Neural cell (in vitro differentiated cells): Measurements from ENCODE around the gene DGKI.

ENCODE experiments used
- CTCF ChIP-seq: fragments of 450-650 bp; IDR thresholded peaks from 2 replicates; pipeline ENCODE4 v1.5.1; 2014; ENCODE audit warnings: antibody characterized with exemption, mild to moderate bottlenecking, moderate library complexity; ENCODE audit not compliant: poor library complexity, severe bottlenecking
- POLR2AphosphoS5 ChIP-seq: IDR thresholded peaks from 2 replicates; pipeline ENCODE4 v1.6.1; 2012
- SMC3 ChIP-seq: fragments of 450-650 bp; conservative IDR thresholded peaks from 2 replicates; pipeline ENCODE4 v1.6.1; 2014; ENCODE audit warnings: antibody characterized with exemption, mild to moderate bottlenecking, moderate library complexity; ENCODE audit not compliant: poor library complexity

- no peak for TF ChIP-seq CTCF
- no peak for TF ChIP-seq POLR2AphosphoS5
- no peak for TF ChIP-seq SMC3
Observed at GRCh38 chr7:137642031-137642430, 204.7 kb downstream of the DGKI start.
